HG03432 (cell line): Measurements from ENCODE around the gene SHROOM1.
"Not testable (repeated sequence)": the region's sequence is repeated elsewhere in the genome, so short reads cannot be mapped to it uniquely, and the experiment has no call there.

Experiments
- ATAC-seq: cut with Tn5 transposase; IDR thresholded peaks from one replicate; pipeline ENCODE4 v1.9.1; 2021; ENCODE audit warnings: mild to moderate bottlenecking, moderate library complexity; ENCODE audit not compliant: unreplicated experiment

The SHROOM1 gene

DNA sequence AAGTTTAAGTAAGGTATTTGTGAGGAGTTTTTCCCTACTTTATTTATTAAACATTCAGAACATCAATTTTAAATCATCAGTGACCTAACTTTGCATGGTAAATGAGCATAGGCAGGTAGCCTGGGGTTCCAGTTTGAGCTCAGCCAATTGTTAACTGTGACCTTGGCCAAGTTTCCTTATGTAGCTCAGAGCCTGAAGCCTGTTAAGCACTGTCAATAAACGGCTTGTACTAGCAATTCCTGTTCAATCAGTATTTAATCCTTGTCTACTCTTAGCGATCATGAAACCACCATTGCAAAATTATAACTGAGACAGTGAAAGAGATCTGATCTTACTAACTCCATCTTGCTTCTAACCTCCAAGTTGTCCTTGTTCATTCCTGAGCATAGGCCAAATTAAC is 22.0 kb downstream of the SHROOM1 start:
- no peak for ATAC-seq

DNA sequence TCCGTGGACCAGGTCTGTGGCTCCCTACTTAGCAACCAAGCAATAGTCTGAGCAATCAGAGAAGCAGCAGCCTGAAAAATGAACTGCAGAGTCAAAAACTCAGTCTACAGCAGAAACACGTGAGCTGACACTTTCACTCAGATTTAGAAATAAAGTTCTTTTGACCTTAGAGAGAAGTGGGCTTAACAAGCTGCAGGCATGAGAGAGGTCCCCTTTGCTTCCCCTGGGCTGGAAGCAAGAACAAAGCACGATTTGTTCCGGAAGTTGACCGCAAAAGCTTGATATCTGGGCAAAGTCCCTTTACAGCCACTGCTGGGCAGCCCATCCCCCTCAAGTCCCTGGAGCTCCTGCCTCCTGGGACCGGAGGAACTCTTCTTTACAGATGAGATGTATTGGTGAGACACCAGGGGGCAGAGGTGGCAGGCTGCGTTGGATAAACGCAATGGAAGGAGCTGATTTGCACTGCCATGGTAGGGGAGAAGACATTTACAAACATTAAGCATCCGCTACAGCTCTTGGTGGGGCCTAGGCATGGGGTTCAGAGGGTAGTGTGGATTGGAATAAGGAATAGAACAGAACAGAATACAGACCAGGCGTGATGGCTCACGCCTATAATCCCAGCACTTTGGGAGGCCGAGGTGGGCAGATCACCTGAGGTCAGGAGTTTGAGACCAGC is 23.1 kb downstream of the SHROOM1 start:
- ATAC-seq: no peak

DNA sequence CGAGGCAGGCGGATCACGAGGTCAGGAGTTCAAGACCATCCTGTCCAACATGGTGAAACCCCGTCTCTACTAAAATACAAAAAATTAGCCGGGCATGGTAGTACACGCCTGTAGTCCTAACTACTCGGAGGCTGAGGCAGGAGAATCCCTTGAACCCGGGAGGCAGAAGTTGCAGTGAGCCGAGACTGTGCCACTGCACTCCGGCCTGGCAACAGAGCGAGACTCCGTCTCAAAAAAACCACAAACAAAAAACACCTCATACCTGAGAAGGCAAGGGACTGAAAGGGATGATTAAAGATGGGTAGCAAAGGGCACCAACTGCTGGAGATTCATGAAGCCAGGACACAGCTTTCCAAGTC is 23.7 kb downstream of the SHROOM1 start:
- ATAC-seq: not testable (repeated sequence)

DNA sequence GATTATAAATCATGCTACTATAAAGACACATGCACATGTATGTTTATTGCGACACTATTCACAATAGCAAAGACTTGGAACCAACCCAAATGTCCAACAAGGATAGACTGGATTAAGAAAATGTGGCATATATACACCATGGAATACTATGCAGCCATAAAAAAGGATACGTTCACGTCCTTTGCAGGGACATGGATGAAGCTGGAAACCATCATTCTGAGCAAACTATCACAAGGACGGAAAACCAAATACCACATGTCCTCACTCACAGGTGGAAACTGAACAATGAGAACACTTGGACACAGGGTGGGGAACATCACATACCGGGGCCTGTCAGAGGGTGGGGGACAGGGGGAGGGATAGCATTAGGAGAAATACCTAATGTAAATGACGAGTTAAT is 24.6 kb downstream of the SHROOM1 start:
- not testable (repeated sequence) for ATAC-seq

DNA sequence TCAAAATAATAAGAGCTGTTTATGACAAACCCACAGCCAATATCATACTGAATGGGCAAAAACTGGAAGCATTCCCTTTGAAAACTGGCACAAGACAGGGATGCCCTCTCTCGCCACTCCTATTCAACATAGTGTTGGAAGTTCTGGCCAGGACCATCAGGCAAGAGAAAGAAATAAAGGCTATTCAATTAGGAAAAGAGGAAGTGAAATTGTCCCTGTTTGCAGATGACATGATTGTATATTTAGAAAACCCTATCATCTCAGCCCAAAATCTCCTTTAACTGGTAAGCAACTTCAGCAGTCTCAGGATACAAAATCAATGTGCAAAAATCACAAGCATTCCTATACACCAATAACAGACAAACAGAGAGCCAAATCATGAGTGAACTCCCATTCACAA is 26.2 kb downstream of the SHROOM1 start:
- ATAC-seq: not testable (repeated sequence)

DNA sequence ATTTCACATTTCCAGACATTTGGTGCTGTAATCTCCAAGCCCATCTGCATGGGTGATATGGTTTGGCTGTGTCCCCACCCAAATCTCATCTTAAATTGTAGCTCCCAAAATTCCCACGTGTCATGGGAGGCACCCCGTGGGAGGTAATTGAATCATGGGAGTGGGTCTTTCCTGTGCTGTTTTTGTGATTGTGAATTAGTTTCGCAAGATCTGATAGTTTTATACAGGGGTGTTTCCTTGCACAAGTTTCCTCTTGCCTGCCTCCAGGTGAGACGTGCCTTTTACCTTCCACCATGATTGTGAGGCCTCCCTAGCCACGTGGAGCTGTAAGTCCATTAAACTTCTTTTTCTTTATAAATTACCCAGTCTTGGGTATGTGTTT is 27.8 kb downstream of the SHROOM1 start:
- ATAC-seq: not testable (repeated sequence)

DNA sequence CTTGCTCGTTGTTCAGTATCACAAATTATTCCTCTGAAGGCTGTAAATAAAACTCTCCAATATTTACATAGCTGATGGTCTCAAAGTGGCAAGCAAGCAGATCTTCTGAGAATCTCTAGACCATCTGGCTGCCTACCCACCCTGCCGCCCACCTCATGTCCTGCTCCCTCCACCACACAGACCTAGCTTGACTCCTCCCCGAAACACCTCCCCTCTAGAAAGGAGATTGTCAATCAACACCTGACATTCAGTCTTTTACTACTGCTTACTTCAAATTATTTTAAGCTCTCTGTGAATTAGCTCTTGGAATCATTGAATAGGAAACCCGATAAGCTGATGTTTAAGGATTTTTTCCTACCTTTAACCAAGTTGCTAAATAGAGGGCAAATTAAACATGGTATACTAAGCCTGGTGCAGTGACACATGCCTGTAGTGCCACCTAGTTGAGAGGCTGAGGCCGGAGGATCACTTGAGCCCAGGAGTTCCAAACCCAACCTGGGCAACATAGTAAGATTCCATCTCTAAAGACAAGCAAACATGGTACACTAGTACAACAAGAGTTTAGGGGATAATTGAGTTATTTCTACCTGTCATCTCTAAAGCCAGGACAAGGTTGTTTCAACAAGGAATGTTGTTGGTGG is 28.3 kb downstream of the SHROOM1 start:
- ATAC-seq: no peak

DNA sequence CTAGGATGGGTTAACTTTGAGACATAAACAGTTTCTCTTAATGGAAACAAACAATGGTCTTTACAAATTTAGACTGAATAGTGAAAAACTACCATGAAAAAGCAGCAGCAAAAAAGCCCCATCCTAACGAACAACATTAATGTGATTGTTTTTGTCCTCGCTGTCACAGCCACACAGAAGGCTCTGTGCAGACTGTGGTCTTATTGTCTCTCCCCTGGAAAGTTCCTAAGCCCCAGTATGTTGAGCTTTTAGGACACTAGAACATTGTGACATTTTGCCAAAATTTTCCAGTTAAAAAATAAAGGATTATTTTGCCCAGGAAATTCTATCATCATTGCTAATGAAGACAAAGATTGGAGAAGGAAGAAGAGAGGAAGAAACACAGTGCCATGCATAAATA is 29.9 kb downstream of the SHROOM1 start:
- no peak for ATAC-seq

DNA sequence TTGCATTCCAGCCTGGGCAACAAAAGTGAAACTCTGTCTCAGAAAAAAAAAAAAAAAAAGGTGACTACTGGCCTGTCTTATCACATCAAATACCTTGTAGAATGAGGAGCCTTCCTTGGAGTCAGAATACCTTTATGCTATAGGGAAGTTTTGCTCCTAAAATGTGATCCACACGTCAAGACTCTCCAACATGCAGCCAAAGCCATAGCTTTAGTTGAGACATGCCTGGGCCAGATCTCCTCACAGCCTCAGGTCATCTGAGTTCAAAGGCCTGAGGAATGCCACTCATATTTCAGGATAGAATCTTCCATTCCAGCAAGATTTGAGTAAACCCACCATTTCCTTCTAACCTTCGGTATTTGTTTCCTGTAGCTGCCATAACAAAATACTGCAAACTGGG is 31.1 kb downstream of the SHROOM1 start:
- no peak for ATAC-seq

DNA sequence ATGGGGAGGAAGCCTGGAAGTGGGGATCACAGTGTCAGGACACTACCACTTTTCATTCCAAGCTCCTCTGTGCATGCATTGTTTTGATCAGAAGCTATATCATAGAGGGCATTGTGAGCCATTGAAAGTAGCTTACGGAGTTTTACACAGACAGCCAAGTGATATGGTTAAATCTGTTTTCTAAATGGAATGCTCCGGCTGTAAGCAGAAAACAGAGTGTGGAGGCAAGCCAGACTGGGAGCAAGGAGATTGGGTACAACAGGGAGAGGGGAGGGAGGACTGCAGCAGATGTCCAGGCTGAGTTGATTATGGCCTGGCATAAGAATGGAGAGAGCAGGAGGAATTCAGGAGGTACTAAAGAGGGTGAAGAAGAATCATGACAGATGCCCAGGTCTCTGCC is 32.8 kb downstream of the SHROOM1 start:
- no peak for ATAC-seq

DNA sequence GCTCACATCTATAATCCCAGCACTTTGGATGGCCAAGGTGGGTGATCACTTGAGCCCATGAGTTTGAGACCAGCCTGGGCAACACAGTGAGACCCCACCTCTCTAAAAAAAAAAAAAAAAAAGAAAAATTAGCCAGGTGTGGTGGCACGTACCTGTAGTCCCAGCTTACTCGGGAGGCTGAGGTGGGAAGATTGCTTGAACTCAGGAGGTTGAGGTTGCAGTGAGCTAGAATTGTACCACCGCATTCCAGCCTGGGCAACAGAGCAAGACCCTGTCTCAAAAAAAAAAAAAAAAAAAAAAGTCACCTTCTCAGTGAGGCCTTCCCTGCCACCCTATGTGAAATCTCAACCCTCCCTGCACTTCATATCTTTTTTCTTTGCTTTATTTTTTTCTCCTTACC is 39.4 kb downstream of the SHROOM1 start:
- no peak for ATAC-seq

DNA sequence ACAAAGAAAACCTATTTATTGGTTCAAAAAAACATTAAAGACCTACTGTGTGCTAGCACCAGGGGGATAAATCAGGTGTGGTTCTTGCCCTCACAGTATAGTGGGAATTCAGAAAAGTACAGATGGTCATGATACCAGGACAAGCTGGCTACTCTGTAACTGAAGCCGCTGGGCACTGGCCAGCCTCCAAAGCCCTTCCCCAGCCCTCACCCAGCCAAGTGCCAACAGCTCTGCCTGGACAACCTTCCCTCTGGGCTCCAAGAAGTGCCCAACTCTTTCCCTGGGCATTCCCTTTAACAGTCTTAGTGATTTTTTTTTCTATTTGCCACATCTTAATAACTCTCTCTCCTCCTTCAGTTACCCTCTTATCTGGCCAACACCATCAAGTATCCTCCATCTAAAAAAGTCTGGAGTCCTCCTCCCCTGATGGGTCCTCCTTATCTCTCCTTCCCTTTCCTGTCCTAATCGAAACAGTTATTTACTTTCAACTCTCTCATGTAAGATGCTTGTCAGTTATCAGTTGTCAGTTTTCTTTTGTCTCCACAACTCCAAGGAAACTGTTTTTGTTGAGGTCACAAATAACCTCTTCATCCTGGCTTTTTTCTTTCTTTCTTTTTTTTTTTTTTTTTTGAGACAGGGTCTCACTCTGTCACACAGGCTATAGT is 40.1 kb downstream of the SHROOM1 start:
- ATAC-seq: no peak

DNA sequence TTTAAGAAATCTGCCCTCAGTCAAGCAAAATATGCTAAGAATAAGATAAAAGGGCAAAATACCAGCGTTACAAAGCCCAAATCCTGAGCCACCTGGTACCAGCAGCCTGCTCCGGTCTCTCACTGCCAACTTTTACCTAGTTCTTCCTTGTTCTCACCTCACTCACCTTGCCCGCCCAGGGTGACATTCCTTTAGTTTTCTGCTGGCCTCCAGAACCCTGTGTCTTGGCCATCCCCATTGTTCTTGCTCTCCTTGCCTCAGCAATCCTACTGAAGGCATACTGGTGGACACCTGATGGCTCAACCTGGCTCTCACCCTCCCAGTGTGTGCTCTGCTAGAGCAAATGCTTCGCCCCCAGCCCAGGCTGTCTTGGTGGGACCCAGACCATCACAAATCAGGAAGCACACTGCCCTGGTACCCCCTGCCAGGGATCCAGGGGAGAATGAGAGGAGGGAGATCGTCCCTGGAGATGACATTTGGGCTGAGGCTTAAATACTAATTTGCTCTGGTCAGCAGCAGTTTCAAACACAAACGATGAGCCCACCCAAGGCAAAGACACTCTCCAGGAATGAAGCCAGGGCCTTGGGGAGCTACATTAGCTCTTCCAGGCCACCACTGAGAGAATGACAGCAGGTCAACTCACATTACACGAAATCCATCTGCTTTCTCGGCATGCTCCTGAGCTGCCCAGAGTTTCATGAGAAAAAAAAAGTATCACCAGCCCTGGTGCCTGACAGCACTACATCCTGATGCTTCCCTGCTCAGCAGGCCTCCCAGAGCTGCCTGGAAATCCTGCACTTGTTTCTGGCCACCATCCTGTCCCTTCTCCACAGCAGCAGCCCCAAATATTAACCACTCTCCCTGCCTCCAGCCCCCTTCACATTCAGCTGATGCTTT is 41.2 kb downstream of the SHROOM1 start:
- no peak for ATAC-seq

DNA sequence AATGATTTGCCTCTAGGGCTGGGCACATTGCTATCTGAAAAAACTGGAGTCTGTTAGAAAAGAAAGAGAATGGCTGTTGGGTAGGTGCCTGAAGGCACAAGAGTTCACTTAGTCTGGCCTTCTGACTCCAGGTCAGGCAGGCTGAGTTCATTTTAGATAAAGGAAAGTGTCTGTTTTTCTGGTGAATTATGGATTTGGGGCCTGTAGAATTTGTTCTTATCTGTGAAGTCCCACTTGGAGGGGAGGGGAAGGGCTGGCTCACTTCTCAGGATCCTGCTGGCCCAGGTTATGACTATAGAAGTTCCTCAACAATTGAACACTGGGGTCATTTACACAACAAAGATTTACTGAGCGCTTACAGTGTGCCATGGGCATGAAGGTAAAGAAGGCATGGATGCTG is 41.9 kb downstream of the SHROOM1 start:
- no peak for ATAC-seq

DNA sequence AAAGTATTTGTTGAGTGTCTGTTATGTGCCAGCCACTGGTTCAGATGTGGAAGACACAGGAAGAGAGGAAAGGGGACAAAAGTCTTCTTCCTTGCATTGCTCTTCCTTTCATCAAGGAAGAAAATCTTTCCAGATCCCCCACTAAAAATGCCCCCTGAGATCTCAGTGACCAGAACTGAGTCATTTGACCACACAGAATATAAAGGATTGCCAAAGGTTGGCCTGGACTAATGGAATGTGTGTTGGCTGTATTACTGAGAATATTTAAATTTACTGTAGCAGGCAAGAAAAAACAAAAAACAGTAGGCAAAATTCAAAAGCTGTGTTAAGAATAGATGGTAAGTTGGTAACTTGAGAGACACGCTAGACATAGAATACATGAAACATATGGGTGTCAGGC is 43.4 kb downstream of the SHROOM1 start:
- ATAC-seq: no peak

DNA sequence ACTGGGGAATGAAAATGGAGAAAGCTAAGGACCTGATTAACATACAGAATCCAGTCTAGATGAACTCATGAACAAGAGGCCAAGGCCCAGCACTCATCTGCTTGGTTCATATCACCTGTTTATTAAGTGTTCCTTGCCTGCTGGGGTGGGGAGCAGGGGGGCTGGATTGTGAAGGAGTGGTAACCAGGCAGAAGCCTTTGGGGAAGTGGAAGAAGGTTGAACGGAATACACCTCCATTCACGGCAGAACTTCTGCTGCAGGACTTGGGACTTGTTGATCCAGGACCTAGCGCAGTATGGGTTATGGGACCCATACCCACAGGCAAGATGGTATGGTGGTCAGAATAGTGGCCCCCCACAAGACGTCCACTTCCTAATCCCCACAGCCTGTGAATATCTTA is 44.6 kb downstream of the SHROOM1 start:
- ATAC-seq: no peak

DNA sequence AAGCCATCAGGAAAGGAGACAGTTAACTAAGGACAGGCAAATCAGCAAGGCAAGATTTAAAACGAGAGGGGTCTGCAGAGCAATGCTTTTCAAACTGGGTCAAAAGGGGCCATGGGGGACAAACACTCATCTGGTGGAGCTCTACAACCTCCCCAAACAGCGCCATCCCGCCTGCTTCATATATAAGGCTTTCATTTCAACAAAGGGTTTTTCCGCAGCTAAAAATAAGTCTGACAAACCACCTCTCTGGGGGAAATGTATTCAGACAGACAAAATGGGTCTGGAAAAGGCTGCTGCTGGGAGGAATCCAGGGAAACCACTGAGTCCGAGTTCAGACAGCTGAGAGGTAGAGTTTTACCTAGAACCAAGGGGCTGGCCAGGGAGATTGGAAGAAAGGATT is 45.1 kb downstream of the SHROOM1 start:
- no peak for ATAC-seq

DNA sequence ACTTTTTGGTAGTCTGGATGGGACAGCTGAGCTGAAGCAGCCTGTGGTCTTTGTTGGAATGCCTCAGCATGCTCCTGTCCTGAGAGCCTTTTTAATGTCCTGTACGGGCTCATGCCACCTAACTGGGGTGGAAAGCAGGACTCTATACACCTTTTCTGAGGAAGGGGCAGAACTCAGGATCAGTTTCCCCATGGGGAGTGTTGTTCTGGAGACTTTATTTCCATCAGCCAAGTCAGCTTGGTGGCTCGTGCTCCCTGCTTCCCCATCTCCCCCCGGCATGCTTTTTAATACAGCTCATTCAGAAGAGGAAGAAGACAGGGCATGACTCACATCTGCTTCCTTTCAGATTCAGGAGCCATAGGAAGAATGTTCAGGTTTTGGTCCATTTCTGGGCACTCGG is 48.3 kb downstream of the SHROOM1 start:
- no peak for ATAC-seq

DNA sequence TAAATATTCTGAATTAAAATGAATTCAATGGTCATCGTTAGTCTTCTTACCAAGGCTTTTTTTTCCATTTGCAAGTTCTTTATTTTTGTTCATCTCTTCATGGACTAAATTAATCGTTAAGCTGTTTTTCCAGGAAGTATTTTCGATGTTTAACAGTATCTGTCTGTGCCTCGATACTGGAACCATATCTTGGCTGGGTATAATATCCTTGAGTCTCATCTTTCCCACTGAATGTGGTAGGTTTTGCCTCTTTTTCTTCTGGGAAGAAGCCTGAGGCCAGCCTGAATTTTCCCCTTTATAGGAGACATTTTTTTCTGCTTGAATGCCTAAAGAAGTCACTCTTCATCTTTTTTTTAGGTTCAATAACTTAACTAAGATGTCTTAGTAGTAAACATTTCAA is 49.4 kb downstream of the SHROOM1 start:
- ATAC-seq: no peak

DNA sequence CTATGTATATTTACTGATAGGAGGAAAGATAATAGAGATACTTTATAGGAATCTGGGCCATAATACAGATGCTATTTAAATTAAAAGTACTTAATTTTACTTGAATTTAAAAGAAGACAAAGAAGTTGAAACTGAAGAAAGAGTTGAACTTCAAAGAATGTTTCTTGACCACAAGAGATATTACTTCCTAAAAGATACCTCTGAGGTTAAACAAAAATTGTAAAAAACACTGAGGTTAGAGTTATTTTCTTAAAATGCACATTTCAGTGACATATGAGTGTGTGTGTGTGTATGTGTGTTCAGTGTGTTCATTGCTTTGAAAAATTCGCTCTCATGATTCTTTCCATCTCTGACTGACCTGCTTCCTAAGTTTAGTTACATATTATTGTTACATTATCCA is 49.9 kb downstream of the SHROOM1 start:
- ATAC-seq: no peak

DNA sequence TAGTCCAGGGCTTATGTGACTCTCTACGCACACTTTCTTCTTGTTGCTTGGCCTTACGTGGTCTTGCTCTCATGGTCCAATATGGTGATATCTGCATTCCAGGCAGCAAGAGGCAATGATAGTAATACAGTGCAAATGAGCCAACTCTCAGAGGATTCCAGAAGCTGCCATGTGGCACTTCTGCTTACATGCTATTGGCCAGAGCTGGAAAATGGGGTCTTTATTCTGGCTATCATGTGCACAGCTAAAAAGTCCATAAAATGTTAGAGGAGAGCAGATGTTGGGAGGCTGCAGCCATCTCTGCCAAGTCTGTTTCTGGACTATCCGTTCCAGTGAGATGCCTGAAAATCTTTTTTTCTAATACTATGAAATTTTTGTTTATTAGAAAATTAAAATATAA is 50.5 kb downstream of the SHROOM1 start:
- ATAC-seq: no peak

DNA sequence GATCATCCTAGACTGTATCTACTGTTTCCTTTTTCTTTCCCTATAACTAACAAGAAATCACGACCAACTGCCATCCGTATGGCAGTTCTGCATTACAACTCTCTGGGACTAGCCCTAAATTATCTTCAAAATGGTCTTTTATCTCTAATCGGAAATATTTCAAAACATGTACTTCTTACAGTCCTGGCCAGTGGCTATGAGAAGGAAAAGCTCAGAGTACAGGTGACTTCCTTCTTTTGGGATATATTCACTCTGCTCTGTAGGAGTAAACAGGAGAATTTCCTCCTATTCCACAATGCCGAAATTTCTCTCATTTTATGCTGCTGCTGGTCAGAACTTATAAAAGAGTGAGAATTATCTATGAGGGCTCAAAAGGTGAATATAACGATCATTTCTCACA is 51.6 kb downstream of the SHROOM1 start:
- no peak for ATAC-seq
